ENCODE data around the gene ICAM2.

The ICAM2 gene

DNA sequence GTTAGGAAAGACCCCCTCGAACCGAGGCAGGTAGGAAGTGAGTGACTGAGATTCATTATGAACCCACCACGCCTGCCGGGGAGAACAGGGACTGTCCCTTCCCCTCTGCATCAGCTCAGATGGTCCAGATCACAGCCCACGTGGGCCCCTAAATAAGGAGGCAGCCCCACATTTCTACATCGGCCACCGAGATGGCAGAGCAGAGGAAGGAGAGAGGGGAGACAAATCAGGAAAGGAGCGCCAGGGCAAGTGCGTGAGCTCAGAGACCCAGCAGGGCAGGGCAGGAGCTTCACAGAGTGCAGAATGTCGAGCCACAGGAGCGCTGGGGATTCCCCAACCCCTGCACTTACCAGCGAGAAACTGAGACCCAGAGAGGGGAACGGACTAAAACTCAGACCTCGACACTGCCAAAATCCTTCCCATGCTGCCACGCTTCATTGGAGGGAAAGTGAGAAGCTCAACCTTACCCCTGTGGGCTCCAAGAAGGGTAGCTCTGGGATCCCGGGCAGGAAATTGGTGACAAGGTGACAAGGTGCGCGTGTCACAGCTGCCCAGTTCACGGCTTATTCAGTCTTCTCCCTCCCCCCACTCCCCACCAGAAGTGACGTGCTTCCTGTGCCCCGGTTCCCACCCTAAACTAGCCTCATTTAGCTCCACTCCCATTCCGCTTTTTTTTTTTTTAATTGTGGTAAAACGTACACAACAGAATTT is at the start of gene ICAM2:
Gene ICAM2 (minus strand): TSS at position 578 of the 711 bp plus-strand sequence. CDS start 13,942 bp downstream, outside the sequence.
- no peak within 1 kb of the TSS for H3K27ac ChIP-seq
- no peak for DNase-seq (ENCODE audit: low read depth, low spot score)

DNA sequence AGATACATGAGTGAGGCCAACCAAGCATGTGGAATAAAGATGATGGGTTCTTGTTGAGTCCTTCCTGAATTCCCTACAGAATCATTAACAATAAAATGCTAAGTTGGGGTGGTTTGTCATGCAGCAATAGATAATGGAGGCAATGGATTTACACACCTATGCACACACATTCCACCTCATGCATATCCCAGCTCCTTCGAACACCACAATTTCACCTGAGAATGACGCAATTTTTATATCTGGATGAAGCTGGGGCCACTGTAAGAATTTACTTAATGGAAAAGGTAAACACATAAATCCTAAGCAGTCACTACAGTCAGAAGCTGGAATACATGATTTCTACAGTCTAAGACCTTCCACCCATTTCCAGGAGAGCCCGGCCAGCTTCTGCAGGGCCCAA is 49.8 kb upstream of the ICAM2 start:
- H3K27ac ChIP-seq, result no peak overlapping the region
- no peak for DNase-seq (ENCODE audit: low read depth, low spot score)

DNA sequence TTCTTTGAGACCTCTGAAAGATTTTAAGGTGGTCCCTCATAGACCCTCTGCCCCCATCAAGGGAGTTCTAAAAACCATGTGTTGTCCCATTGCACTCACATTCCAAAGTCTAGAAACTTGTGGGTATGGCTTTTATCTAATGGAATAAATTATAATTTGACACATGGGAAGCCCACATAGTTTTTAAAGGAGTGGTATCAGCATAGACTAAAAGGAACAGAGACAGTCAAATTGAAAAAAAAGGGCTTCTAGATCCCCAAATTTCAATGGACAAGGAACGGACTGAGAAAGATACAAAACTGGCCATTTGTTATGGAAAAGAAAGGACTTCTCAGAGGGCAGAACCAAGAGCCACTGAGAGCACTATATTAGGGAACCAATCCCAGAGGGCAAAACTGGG is 48.7 kb upstream of the ICAM2 start:
- H3K27ac ChIP-seq, result no peak overlapping the region
- DNase-seq (ENCODE audit: low read depth, low spot score), result no peak

- H3K27ac ChIP-seq, result no peak overlapping the region
- no peak for DNase-seq (ENCODE audit: low read depth, low spot score)
These were observed 47.2 kb upstream of the ICAM2 start for GRCh38 chr17:64067657-64068056.

- no peak overlapping the region for H3K27ac ChIP-seq
- DNase-seq (ENCODE audit: low read depth, low spot score), result no peak
These were observed 46.3 kb upstream of the ICAM2 start for GRCh38 chr17:64066716-64067115.

DNA sequence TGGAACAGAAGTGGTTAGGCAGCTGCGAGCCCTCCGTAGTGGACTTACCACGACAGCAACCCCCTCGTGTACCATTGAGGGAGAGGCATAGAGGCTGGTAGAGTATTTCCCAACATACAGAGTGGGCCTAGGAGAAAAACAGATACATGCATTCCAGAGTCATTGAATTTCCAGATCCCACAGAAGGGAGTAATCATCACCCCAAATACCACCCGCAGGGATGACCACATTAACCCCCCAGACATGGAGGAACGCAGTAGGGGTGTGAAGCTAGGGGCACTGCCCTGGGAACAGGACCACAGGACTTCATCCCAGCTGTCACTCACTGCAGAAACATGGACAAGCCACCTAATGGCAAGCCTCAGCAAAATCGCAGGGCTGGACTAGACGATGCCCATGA is 44.7 kb upstream of the ICAM2 start:
- H3K27ac ChIP-seq, result peak overlapping the region; percentile 55
- no peak for DNase-seq (ENCODE audit: low read depth, low spot score)

DNA sequence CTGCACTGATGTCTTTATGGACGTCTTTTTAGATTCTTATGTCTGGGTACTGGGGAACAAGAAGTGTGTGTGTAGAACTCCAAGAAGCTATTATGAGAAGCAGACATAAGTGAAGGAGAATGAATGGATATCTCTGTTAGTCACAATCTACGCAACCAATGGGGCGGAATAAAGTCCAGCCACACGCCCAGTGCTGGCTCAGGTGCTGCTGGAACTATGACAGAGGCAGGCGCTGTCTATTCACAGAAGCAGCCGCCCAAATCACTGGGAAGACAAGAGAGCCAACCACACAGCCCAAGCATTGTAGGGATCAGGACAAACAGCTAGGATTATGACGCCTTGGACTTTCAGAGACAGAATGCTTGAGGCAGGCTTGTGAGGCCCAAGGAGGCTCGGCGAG is 43.9 kb upstream of the ICAM2 start:
- peak overlapping the region; percentile 55 for H3K27ac ChIP-seq
- peak; percentile 36 for DNase-seq (ENCODE audit: low read depth, low spot score)

GRCh38 chr17:64063766-64064224 is 43.4 kb upstream of the ICAM2 start:
- peak; percentile 48 for DNase-seq (ENCODE audit: low read depth, low spot score)
- H3K27ac ChIP-seq, result peak overlapping the region; percentile 55

GRCh38 chr17:64063088-64063487 is 42.7 kb upstream of the ICAM2 start:
- H3K27ac ChIP-seq, result no peak overlapping the region
- DNase-seq (ENCODE audit: low read depth, low spot score), result no peak

DNA sequence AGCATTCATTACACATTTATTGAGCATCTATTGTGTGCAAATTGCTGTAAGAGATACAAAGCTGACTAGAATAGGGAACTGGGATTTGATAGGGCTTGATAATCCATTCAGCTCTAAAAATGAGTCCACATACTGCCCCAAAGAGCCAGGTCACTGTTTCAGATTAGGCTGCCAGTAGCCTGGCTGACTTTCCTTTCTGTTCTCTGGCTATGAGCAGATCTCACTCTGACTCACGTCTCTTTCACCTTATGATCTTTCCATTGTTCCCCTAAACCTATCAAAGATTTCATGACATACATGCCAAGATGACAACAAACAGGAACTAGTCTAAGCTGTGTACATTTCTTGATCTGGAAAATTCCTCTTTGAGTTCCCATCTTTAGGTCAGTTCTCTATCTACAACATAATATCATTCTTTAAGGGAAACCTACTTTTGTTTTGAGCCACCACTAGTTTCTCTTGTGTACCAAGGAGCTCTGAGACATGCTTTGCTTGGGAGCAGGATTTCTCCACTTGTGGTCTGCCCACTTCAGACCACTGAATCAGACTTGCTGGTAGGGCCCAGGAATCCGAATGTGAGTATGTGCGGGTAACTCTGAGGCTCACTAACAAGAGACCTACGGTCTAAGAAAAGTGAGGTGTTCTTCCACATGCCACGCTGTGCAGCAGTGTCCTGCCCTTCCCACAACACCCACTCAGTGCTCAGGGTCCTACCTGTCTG is 40.9 kb upstream of the ICAM2 start:
- H3K27ac ChIP-seq, result peak overlapping the region; percentile 49
- peak; percentile 54 for DNase-seq (ENCODE audit: low read depth, low spot score)

DNA sequence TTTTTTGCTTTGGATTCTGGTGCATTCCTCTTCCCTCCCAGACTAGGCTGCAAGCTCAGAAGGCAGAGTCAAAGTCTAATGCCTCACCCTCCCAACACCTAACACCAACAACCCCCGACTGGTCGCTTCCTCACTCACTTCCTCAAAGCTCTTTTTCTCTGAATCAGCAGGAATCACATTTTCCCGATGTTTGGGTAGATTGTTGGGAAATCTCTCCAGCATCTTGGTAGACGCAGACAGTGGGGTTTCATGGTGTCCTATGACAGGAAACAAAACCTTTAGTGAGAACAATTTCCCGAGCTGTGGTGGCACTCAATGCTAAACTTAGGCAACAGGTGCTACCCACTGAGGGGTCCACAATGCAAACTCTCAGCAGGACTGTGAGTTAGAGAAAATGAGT is 39.9 kb upstream of the ICAM2 start:
- DNase-seq (ENCODE audit: low read depth, low spot score), result no peak
- H3K27ac ChIP-seq, result no peak overlapping the region

DNA sequence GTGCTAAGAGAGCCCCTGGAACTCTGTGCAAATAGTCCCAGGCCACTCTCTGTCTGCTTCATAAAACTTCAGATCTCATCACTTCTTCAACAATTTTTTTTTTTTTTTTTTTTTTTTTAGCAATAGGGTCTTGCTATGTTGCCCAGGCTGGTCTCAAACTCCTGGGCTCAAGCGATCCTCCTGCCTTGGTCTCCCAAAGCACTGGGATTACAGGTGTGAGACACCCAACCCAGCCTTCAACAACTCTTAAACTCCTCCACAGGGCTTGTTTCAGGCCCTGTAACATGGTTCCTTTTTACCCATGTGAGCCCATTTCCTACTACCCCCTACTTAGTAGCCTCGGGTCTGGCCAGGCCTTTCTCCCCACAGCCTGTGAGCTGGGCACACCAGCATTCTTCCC is 39.3 kb upstream of the ICAM2 start:
- no peak for DNase-seq (ENCODE audit: low read depth, low spot score)
- H3K27ac ChIP-seq, result no peak overlapping the region

DNA sequence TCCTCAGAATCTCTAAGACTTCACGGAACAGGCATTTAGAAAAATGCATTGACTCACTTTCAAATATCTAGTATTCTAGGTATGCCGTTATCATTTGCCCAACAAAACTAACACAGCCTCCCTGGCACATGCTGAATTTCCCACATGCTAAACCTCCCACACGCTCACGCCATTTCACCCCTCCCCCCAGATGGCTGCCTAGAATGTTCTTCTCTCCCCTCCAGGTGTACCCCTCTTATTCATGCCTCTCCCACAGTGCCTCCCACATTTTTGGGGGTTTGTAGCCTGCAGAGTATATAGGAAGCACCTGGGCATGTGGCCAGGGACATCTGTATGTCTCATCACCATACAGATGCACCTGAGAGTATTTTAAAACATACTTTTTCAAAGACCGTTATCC is 38.2 kb upstream of the ICAM2 start:
- no peak overlapping the region for H3K27ac ChIP-seq
- DNase-seq (ENCODE audit: low read depth, low spot score), result no peak

GRCh38 chr17:64057701-64058263 is 37.3 kb upstream of the ICAM2 start:
- no peak overlapping the region for H3K27ac ChIP-seq
- no peak for DNase-seq (ENCODE audit: low read depth, low spot score)

GRCh38 chr17:64056269-64057005 is 36.0 kb upstream of the ICAM2 start:
- no peak for DNase-seq (ENCODE audit: low read depth, low spot score)
- no peak overlapping the region for H3K27ac ChIP-seq

- no peak overlapping the region for H3K27ac ChIP-seq
- DNase-seq (ENCODE audit: low read depth, low spot score), result no peak
These were observed 35.0 kb upstream of the ICAM2 start for GRCh38 chr17:64055183-64056142.

- no peak for DNase-seq (ENCODE audit: low read depth, low spot score)
- no peak overlapping the region for H3K27ac ChIP-seq
These were observed 33.9 kb upstream of the ICAM2 start for GRCh38 chr17:64054304-64054703.

GRCh38 chr17:64053101-64053500 is 32.7 kb upstream of the ICAM2 start:
- no peak for DNase-seq (ENCODE audit: low read depth, low spot score)
- no peak overlapping the region for H3K27ac ChIP-seq

DNA sequence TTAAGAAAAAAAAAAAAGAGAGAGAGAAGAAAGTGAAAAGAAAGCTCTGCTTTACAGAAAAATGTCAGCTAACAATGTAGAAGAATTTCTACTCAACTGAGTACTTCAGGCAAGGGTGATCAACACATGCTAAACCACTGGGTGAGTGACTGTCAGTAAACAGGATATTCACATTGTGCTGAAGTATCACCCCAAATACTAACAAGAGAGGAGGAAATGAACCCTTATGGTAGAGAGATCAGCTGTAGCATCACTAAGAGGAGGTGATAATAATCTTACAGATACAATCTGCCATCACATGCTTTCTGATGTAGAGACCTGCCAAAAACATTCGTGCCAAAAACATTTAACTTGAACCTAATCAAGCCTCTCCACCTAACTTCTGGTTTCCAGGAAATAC is 30.7 kb upstream of the ICAM2 start:
- DNase-seq (ENCODE audit: low read depth, low spot score), result no peak
- no peak overlapping the region for H3K27ac ChIP-seq

GRCh38 chr17:64048805-64049204 is 28.4 kb upstream of the ICAM2 start:
- no peak for DNase-seq (ENCODE audit: low read depth, low spot score)
- H3K27ac ChIP-seq, result no peak overlapping the region
